MG63 (cell line): ENCODE results near the gene RNU1-4. TPM values are rescaled to one million over a fixed set of nuclear protein-coding genes. Genes with fewer than 3 reads are reported as not detected.
"Not testable (repeated sequence)": the region's sequence is repeated elsewhere in the genome, so short reads cannot be mapped to it uniquely, and the experiment has no call there.

Source experiments
- DNase-seq: peaks from one replicate; pipeline ENCODE4 v3.0.0-alpha.2; 2020
- H3K27me3 ChIP-seq: fragments of 250-450 bp; sonication (Bioruptor Pico); 2 replicates; pipeline ENCODE4 v1.5.1; 2020; ENCODE audit warnings: mild to moderate bottlenecking, moderate library complexity
- H3K36me3 ChIP-seq: fragments of 250-450 bp; sonication (Bioruptor Pico); 2 replicates; pipeline ENCODE4 v1.5.1; 2020; ENCODE audit warnings: mild to moderate bottlenecking, moderate library complexity
- H3K4me3 ChIP-seq: fragments of 250-450 bp; sonication (Bioruptor Pico); 2 replicates; pipeline ENCODE4 v1.5.1; 2020; ENCODE audit warnings: mild to moderate bottlenecking, moderate library complexity
- H3K9me3 ChIP-seq: fragments of 250-450 bp; sonication (Bioruptor Pico); 2 replicates; pipeline ENCODE4 v1.5.1; 2020; ENCODE audit warnings: mild to moderate bottlenecking, moderate library complexity
- total RNA-seq: library from RNA; depleted of rRNA; stranded (reverse); fragments of >200 nt; shearing (Covaris generic); gene quantifications from 2 replicates; pipeline ENCODE4 v1.2.3, GENCODE V29; 2014; ENCODE audit warnings: low replicate concordance

Gene RNU1-4
- total RNA-seq, 1 experiment from 2014 or later: not detected

DNA sequence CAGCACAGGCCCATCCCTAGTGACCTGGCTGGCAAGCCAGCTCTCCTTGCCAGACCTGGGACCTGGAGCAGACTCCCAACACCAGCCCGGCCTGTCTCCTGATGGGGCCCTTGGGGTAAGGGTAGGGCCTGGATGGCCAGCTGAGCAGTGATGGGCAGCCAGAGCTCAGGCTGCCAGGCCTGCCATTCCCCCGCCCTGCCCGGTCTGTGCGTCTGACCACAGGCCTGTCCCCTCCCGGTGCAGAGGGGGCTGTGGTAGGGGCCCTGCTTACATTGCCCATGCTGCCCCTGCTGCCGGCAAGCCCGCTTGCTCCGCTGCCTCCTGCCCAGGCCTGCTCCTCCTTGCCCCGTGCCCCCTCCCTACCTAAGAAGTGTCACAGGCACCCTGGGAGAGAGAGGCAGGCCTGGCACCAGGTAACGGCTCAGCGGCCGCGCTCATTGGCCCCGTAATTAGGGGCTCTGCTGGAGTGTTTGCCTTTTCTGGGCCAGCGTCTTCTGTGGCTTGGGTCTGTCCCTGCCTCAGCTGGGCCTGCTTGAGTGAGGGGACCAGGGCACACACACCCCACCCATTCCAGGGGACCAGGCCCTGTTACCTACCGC is 35.7 kb upstream of the RNU1-4 start:
- H3K36me3 ChIP-seq, DNase-seq, H3K9me3 ChIP-seq, H3K4me3 ChIP-seq, H3K27me3 ChIP-seq: not testable (repeated sequence)

DNA sequence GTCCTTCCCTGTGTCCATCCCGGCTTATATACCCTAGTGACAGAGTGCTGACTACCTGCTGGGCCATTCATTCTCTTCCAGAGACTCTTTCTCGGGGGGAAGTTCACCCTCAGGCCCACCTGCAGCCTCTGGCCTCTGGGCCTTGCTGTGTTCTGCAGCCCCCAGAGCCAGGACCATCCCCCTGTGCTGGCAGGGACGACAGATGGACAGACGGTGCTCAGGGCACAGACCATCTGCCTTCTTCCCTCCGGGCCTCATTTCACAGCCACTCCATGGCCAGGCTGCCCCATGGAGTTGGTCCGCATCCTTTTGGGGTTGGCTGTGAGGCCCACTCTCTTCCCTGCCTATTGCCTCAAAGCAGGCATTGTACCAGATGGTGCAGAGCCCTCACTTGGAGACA is 34.0 kb upstream of the RNU1-4 start:
- not testable (repeated sequence) for H3K4me3 ChIP-seq, H3K9me3 ChIP-seq, DNase-seq, H3K27me3 ChIP-seq, H3K36me3 ChIP-seq

DNA sequence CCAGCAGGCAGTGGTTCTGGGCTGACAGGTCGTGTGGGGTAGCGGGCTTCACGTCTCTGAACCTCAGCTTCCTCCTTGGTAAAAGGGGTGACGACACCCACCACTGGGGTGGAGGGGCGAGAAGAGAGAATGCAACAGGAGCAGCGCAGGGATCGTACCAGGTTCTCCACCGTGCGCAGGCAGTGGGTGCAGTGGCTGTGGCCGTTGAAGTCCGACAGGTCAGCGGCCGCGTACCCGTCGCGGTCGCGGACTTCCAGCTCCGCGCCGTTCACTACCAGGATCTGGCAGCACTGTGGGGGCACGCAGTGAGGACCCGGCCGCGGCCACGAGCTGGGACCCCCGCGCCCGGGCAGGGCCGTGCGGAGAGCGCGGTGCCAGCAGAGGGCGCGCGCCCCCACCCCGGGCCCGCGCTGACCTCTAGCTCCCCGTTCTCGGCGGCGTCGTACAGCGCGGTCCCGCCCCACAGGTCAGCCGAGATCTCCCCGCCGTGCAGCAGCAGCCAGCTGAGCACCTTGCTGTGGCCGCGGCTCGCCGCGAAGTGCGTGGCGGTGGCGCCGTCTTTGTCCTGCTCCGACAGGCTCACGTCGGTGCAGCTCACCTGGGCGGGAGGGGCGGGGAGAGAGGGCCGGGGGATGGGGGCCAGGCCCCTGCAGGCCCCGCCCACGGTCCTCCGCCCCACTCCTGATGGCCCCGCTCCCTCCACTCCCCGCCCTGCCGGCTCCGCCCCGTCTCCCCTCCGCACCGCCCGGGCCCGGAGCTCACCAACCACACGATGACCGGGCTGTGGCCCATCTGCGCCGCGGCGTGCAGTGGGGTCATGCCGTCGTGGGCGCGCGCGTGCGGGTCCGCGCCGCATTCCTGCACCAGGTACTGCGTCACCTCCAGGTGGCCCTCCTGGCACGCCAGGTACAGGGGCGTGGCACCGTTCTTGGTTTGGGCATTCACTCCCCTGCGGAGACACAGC is 32.9 kb upstream of the RNU1-4 start:
- DNase-seq, H3K27me3 ChIP-seq, H3K9me3 ChIP-seq, H3K36me3 ChIP-seq: not testable (repeated sequence)
- H3K4me3 ChIP-seq: 0 out of 2 replicates have a peak overlapping the region, but pooled peaks have one; percentile 27

DNA sequence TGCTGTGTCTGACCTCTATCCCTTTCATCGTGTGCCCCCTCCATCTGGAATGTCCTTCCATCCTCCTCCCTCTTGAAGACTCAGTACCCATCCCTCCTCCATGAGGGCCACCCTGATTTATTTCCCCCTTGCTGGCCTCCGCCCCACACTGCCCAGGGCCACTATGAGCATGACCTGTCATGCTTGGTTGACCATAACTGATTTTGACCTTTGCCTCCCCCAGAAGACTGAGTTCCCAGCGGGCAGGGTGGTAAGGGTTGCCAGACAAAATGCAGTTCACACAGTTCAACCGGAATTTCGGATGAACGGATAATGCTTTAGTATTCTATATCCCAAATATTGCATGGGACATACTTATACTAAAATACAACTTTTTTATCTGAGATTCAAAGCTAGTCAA is 31.6 kb upstream of the RNU1-4 start:
- DNase-seq, H3K27me3 ChIP-seq, H3K36me3 ChIP-seq, H3K9me3 ChIP-seq, H3K4me3 ChIP-seq: not testable (repeated sequence)

DNA sequence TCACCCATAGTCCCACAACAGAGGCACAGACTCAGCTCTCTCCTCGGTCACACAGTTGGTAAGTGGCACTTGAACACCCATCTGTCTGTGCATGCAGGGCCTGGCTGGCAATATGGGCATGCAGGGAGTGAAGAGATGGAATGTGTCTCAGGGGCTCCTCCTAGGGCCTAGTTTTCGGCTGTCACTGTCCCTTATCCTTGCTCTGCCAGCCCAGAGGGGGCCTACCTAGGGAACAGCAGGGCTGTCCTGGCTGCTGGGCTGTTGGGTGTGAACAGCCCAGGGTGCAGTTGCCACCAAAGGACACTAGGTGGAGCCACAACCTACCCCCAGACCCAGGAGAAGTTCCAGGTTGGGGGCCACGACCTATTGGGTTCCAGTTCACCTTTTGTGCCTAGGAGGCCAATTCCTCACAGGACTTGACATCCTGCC is 30.6 kb upstream of the RNU1-4 start:
- DNase-seq: not testable (repeated sequence)

DNA sequence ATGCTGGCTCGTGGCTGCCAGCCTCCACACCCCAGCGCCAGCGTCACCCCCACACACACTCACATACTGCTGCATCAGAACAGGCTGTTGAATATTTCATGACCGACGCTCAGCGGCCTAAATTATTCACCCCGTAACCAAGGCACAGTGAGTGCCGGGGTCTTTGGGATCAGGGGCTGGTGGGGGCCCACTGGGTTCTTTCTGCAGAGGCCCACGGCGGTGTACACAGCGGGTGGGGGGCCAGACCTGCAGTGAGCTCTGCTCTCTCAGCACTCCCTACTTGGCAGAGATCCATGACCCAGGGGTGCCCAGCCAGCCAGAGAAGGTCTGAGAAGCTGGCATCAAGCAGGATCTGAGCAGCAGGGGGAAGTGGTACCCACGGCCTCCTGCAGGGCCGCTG is 29.7 kb upstream of the RNU1-4 start:
- not testable (repeated sequence) for H3K4me3 ChIP-seq, H3K27me3 ChIP-seq, H3K36me3 ChIP-seq, H3K9me3 ChIP-seq
- peak; percentile 59 for DNase-seq

More for the DNA sequence above, 30.6 kb upstream of the RNU1-4 start:
- H3K36me3 ChIP-seq, H3K9me3 ChIP-seq, H3K27me3 ChIP-seq, H3K4me3 ChIP-seq: not testable (repeated sequence)

DNA sequence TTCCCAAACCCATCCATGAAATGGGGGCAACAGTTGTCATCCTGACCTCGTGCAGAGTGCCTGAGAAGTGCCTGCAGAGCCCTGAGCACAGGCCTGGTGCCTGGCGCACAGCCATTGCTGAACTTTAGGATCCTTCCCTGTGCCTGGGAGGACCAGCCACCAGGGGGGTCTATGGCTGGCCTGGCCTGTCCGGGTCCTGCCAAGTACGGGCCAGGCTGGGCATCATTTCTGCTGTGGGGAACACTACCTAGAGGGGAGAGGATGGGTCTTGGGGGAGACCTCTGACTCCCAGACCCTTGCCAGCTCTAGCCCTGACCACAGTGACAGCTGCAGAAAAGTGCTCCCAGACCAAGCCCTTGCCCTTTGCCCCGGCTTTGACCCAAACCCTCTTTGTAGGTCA is 28.2 kb upstream of the RNU1-4 start:
- H3K4me3 ChIP-seq, H3K9me3 ChIP-seq, H3K36me3 ChIP-seq, DNase-seq, H3K27me3 ChIP-seq: not testable (repeated sequence)

DNA sequence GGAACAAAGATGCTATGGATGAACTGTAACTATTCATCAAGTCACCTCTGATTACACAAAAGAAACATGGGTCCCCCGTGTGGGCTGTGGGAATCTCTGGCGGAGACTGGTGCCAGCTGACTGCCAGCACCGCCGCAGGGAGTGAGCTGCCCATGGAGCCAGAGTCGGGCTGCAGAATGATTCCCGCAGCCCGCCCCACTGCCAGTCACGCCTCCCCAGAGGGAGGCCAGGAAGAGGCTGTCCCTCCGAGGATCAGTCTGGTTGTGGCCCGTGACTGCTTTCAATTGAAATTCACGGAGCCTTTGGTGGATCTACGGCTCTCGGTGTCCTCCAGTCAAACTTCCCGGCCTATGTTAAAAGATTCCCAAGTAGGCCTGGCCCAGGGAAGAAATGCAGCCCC is 27.7 kb upstream of the RNU1-4 start:
- not testable (repeated sequence) for H3K36me3 ChIP-seq, H3K9me3 ChIP-seq, H3K27me3 ChIP-seq, DNase-seq, H3K4me3 ChIP-seq

DNA sequence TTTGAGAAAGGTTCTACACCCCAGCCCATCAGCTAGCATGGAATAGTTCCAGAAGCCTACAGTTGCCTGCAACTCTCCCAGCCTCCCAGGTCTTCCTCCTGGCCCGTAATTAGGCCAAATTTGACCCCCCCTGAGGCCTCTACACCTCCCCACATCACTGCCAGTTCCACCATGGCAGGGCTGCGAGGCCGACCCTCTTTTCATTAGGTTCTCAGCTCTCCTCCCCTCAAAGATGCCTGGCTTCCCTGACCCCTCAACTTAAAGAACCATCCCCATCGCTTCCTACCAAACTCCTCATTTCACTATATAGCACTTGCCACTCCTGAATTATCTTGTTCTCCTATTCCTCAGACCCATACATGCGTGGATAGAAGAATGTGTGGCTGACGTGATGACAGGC is 27.3 kb upstream of the RNU1-4 start:
- DNase-seq, H3K4me3 ChIP-seq, H3K36me3 ChIP-seq: not testable (repeated sequence)

DNA sequence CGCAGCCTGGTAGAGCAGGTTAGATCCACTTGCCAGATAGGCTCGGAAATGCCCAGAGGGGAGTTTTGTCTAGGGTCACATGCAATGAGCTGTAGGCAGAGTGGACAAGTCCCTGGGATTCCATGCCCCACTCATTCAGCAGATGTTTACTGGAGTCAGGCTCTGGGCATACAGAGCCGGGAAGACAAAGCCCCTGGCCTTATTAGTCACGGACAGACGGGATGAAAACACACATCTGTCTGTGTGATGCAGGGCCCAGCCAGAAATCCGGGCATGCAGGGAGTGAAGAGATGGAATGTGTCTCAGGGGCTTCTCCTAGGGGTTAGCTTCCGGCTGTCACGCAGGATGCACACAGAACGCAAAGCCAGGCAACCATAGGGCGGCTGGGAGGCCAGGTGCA is 26.8 kb upstream of the RNU1-4 start:
- DNase-seq, H3K27me3 ChIP-seq, H3K36me3 ChIP-seq: not testable (repeated sequence)

More for the DNA sequence above, 27.3 kb upstream of the RNU1-4 start:
- not testable (repeated sequence) for H3K27me3 ChIP-seq, H3K9me3 ChIP-seq

DNA sequence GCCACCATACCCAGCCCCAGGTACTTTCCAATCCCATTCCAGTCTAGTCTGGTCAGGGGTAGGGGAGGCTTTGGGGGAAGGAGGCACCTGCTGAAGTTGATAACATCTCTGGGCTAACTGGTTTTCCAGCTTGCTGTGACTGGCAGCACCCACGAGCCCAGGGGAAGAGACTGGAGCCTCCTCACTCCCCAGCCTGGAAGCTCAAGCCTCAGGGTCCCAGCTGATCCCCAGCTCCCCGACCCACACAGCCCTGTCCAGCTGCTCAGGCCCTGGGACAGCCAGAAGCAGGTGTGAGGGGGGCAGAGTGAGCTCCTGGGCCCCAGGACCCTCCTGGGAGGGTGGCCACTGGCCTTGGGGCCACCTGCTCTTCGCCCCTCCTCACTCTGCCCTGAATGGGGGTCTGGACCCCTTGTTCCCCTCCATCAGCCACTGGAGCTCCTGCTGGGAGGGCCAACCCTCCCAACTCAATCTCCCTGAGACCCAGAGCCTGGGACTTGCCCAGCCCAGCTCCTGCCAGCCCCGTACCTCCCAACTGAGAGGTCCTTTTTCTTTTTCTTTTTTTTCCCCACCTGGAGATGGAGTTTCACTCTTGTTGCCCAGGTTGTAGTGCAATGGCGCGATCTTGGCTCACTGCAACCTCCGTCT is 23.5 kb upstream of the RNU1-4 start:
- H3K27me3 ChIP-seq: no peaks in the 10 kb centered on the region
- DNase-seq: no peak
- no peak overlapping the region for H3K4me3 ChIP-seq
- no peaks in the 10 kb centered on the region for H3K36me3 ChIP-seq
- H3K9me3 ChIP-seq: no peaks in the 10 kb centered on the region

More for the DNA sequence above, 26.8 kb upstream of the RNU1-4 start:
- H3K4me3 ChIP-seq, H3K9me3 ChIP-seq: not testable (repeated sequence)

DNA sequence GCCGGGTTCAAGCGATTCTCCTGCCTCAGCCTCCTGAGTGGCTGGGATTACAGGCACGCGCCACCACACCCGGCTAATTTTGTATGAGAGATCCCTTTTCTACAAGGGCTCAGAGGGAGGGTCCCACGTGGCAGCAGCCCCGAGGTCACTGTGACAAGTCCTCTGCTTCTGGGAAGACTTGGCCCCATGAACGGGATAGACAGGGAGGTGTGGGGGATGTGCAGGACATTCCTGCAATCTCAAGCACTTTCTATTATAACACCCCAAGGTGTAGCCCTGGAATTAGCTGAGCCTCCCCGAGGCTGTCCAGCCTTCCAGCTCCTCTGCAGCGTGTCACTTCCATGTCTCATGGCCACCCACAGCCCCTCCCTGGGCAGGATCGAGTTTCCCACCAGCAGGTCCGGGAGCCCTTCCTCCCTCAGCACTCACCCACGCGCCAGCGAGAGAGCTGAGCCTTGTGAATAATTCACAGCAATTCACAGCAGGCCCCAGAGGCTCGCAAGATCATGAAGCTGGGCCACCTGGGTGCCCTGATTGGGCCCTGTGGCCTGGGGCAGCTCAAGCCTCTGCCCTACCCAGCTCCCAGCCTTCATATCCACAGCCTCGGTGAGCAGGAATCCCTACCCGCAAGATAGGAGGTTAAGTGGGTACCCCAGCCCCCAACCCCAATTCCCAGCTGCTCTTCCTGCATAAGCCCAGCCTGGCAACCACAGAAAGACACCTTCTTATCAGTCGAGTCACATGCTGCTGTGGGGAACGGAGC is 22.8 kb upstream of the RNU1-4 start:
- no peak for DNase-seq

DNA sequence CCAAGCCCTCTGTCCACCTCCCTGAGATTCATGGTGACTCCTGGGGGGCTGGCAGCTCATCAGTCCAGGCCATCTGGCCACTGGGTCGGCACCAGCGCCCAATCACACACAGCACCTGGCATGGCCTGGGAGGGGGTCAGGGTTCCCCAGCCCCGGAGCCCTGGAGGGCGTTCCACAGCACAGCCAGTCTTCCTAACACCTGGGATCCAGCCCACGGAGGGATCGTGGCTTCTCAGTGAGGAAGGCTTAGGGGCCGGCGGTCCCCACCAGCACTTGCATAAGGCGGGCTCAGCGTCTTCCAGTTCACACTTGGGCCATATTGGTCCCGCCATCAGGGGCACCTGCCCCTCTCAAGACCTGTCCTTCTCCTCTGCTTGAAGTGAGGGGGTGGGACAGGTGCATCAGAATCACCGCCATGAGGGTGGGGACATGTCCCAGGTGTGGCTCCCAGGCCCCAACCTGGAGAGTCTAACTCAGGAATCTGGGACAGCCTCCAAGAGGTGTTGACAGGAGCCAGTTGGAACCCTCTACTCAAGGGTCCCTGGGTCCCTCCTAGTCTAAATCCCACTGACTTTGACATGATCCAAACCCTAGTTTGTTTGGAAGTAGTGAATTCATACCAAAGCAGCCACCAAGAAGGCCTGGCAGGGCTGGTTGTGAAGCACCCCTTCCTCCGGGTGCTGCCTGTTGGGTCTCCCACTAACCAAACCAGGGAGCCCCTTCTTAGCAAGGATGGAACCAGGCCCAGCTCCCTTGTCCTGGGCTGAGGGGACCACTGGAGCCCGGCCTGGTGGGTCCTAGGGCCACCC is 22.0 kb upstream of the RNU1-4 start:
- DNase-seq, H3K9me3 ChIP-seq, H3K36me3 ChIP-seq, H3K4me3 ChIP-seq, H3K27me3 ChIP-seq: not testable (repeated sequence)

More for the DNA sequence above, 22.8 kb upstream of the RNU1-4 start:
- H3K27me3 ChIP-seq: no peaks in the 10 kb centered on the region
- H3K4me3 ChIP-seq: no peak overlapping the region
- H3K36me3 ChIP-seq: no peaks in the 10 kb centered on the region
- no peaks in the 10 kb centered on the region for H3K9me3 ChIP-seq

DNA sequence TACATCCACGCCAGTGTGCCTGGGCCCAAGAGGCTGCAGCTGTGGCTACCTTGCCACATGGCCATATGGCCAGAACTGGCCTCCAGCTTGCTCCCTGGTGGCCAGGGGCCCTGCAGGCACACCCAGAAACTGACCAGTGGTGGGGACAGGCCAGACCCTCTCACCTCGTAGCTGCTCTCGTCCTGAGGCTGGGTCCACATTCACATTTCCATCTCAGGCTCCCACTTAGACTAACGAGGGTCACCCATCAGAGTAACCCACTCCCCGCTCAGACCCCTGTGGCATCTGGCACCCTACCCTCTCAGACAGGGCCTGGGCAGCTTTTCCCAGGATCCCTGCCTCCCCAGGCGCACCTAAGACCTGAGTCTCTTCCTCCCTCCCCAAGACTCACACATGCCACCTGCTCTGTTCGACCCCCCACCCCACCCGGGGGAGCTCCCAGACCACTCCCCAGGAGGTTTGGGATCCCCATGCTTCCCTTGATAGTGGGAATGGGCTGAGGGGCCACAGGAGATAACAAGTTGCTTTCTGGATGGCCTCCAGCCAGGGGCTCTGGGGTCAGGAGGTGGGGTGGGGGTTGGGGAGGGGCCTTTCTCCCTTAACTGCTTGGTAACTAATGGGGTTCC is 21.3 kb upstream of the RNU1-4 start:
- Histone ChIP-seq H3K36me3 (no peaks in the 10 kb centered on the region), H3K9me3 (no peaks in the 10 kb centered on the region), H3K4me3 (no peak overlapping the region), H3K27me3 (no peaks in the 10 kb centered on the region)
- no peak for DNase-seq

DNA sequence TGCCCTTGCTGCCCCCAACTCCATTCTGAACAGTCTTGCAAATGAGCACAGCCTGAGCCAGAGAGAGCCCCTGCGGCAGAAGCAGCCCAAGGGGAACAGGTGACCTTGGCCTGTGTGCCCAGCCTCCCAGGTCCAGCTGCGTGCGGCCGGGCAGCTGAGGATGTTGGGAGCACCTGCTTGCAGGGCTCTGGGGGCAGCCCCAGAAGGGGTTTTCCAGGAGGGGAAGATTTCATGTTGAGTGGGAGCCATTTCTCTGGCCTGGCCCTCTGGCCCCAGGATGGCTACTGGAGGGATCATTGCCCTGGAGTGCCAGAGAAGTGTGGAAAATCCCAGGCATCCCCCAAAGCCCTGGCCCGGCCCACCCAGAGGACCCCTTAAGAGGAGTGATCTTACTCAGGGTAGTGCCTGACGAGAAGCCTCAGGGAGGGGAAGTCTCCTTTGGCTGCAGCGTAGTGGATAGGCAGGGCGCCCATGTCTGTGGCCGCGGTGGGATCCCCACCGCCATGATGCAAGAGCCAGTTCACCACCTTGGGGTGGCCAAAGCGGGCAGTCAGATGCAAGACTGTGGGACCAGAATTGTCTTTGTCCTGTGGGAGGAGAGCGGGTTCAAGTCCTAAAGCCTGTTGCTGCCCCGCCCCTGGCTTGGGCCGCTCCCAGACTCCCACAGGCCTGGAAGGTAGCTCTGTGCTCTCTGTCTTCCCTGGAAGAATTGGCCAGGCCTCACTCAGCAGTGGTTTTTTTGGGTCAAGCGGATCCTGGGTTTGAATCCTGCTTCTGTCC is 20.6 kb upstream of the RNU1-4 start:
- no peaks in the 10 kb centered on the region for H3K36me3 ChIP-seq
- DNase-seq: no peak
- no peaks in the 10 kb centered on the region for H3K9me3 ChIP-seq
- no peaks in the 10 kb centered on the region for H3K27me3 ChIP-seq
- no peak overlapping the region for H3K4me3 ChIP-seq
